H1 (cell line): ENCODE measurements around the gene HBB. TPM values are rescaled to one million over a fixed set of nuclear protein-coding genes. Genes with fewer than 3 reads are reported as not detected.

Experiments used
- polyA plus RNA-seq, 7 experiments: library from polyadenylated mRNA; depleted of rRNA in 3 of 7; stranded (reverse) in 5 of 7; unstranded in 2 of 7; fragments of >200 nt in 5 of 7; fragments of 200-250 nt in 2 of 7; gene quantifications; 1 replicate in 5 of 7; 2 replicates in 1 of 7; 4 replicates in 1 of 7; pipeline versions ENCODE4 v1.2.1 to v1.2.3, GENCODE V29; 2011 to 2013; ENCODE audit warnings: missing spikeins in 2 of 7, mixed read lengths in 2 of 7
- total RNA-seq: library from RNA; stranded (reverse); fragmentation: NEBNext Ultra II Directional; extraction: Animal tissue kit (Norgen Biotek cat#: 25700); gene quantifications from 2 replicates; pipeline ENCODE4 v1.2.1, GENCODE V29; 2021
- TF ChIP-seq, protein P1 (sequence below): IDR thresholded peaks from 2 replicates; pipeline ENCODE4 v1.6.1; 2012; ENCODE audit warnings: low read length, inconsistent platforms

HBB gene
- total and polyA plus RNA-seq, 2 of the 8 experiments (the other 6 are each of a cell fraction or from before 2014, with no cell fraction given) = not detected

DNA sequence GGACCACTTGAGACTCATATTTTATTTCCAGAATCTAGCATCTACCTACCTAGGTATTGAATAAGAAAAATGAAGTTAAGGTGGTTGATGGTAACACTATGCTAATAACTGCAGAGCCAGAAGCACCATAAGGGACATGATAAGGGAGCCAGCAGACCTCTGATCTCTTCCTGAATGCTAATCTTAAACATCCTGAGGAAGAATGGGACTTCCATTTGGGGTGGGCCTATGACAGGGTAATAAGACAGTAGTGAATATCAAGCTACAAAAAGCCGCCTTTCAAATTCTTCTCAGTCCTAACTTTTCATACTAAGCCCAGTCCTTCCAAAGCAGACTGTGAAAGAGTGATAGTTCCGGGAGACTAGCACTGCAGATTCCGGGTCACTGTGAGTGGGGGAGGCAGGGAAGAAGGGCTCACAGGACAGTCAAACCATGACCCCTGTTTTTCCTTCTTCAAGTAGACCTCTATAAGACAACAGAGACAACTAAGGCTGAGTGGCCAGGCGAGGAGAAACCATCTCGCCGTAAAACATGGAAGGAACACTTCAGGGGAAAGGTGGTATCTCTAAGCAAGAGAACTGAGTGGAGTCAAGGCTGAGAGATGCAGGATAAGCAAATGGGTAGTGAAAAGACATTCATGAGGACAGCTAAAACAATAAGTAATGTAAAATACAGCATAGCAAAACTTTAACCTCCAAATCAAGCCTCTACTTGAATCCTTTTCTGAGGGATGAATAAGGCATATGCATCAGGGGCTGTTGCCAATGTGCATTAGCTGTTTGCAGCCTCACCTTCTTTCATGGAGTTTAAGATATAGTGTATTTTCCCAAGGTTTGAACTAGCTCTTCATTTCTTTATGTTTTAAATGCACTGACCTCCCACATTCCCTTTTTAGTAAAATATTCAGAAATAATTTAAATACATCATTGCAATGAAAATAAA lies 2.1 kb downstream of the HBB start (continued):
- TF ChIP-seq, protein P1, sequence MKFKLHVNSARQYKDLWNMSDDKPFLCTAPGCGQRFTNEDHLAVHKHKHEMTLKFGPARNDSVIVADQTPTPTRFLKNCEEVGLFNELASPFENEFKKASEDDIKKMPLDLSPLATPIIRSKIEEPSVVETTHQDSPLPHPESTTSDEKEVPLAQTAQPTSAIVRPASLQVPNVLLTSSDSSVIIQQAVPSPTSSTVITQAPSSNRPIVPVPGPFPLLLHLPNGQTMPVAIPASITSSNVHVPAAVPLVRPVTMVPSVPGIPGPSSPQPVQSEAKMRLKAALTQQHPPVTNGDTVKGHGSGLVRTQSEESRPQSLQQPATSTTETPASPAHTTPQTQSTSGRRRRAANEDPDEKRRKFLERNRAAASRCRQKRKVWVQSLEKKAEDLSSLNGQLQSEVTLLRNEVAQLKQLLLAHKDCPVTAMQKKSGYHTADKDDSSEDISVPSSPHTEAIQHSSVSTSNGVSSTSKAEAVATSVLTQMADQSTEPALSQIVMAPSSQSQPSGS = no peak
